Esophagus muscularis mucosa (tissue), 4 donors: Measurements from ENCODE around the gene UBR3. TPM values are rescaled to one million over a fixed set of nuclear protein-coding genes. Genes with fewer than 3 reads are reported as not detected.
"Not testable (repeated sequence)": the region's sequence is repeated elsewhere in the genome, so short reads cannot be mapped to it uniquely, and the experiment has no call there.

Experiments
- DNase-seq: peaks from one replicate; pipeline ENCODE4 v3.0.0-alpha.2; 2017; ENCODE audit errors: extremely low spot score
- H3K27ac ChIP-seq, 4 donors: fragments of 200-600 bp; sonication (generic); replicated peaks in 1 of 4; 1 replicate in 3 of 4; 2 replicates in 1 of 4; pipeline ENCODE4 v1.5.1; 2016 to 2019; ENCODE audit warnings: mild to moderate bottlenecking in 1 of 4
- H3K27me3 ChIP-seq, 4 donors: fragments of 200-600 bp; sonication (generic); one replicate each; pipeline versions ENCODE4 v1.5.1 to v1.6.0; 2016 to 2019
- H3K36me3 ChIP-seq, 4 donors: fragments of 200-600 bp; sonication (generic); one replicate each; pipeline ENCODE4 v1.5.1; 2016 to 2019
- H3K4me1 ChIP-seq, 4 donors: fragments of 200-600 bp; sonication (generic); one replicate each; pipeline ENCODE4 v1.5.1; 2016 to 2019
- H3K4me3 ChIP-seq, 4 donors: fragments of 200-600 bp; sonication (generic); 1 replicate in 2 of 4; 2 replicates in 2 of 4; pipeline ENCODE4 v1.5.1; 2016 to 2019; ENCODE audit warnings: mild to moderate bottlenecking in 4 of 4, moderate library complexity in 1 of 4
- H3K9me3 ChIP-seq, 4 donors: fragments of 200-600 bp; sonication (generic); 1 replicate in 3 of 4; 2 replicates in 1 of 4; pipeline ENCODE4 v1.5.1; 2016 to 2019
- EP300 ChIP-seq: sonication (generic); formaldehyde crosslinking; IDR thresholded peaks from one replicate; pipeline ENCODE4 v1.6.1; 2017; ENCODE audit warnings: antibody characterized with exemption
- POLR2A ChIP-seq: fragments of 450-650 bp; IDR thresholded peaks from one replicate; pipeline ENCODE4 v1.6.1; 2017; ENCODE audit warnings: antibody characterized with exemption, moderate library complexity, mild to moderate bottlenecking, low read depth
- POLR2AphosphoS5 ChIP-seq, 2 donors: sonication (generic); formaldehyde crosslinking; IDR thresholded peaks; one replicate each; pipeline ENCODE4 v1.6.1; 2017; ENCODE audit warnings: antibody characterized with exemption in 2 of 2
- WGBS: methylation state at CpG from one replicate; pipeline ENCODE4 v1.1.5; 2018; 5-methylcytosine and 5-hydroxymethylcytosine counted together
- intact Hi-C: fragments of 100-400 bp; cut with DNase I; formaldehyde crosslinking; loops from one replicate; pipeline ENCODE4 v1.15.1; 2023
- total RNA-seq, 4 donors: library from RNA; depleted of rRNA; stranded (reverse); fragments of >200 nt; gene quantifications; one replicate each; pipeline versions ENCODE4 v1.1.0 to v1.2.1, GENCODE V29; 2016
- TF ChIP-seq, protein P1 (sequence below), 3 experiments: fragments of 200-600 bp in 2 of 3; fragments of 450-650 bp in 1 of 3; sonication (generic) in 2 of 3; IDR thresholded peaks; one replicate each; pipeline ENCODE4 v1.5.1; 2017 to 2019; ENCODE audit warnings: antibody characterized with exemption in 3 of 3, mild to moderate bottlenecking in 2 of 3, moderate library complexity in 1 of 3

Gene UBR3
- total RNA-seq, 4 donors from 2014 or later = 46.1 to 80.2 (median 58.8) TPM

DNA sequence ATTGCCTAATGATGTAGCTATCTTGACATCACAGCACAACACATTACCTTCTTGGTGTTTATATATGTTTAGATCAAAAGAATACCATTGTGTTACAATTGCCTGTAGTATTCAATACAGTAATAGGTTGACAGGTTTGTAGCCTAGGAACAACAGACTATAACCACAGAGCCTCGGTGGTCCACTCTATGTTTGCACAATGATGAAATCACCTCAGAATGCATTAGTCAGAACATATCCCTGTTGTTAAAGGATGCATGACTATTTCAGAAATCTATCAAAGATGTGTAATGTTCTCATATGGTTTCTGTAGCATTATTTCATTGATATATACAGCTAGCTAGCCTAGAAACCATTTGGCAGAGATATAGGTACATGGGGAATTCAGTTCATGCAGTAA, 11.4 kb upstream of the UBR3 start:
- Histone ChIP-seq H3K4me3 (no peak overlapping the region), H3K27me3 (no peaks in the 10 kb centered on the region), H3K27ac (no peak overlapping the region), H3K9me3 (no peaks in the 10 kb centered on the region), H3K36me3 (peaks cover 15 to 89% (median 71%) of the 10 kb centered on the region in 4 donors), H3K4me1 (peaks cover 0 to 5% (median 0%) of the 10 kb centered on the region in 4 donors)
- intact Hi-C loops = no loop called here
- WGBS = 63% methylated on average over 1 of the region's 1 CpG
- DNase-seq = no peak
- TF ChIP-seq EP300 = no peak
- TF ChIP-seq POLR2AphosphoS5 (IDR thresholded peaks at IDR 0.05) = no peak
- no peak for TF ChIP-seq POLR2A
- TF ChIP-seq, protein P1, sequence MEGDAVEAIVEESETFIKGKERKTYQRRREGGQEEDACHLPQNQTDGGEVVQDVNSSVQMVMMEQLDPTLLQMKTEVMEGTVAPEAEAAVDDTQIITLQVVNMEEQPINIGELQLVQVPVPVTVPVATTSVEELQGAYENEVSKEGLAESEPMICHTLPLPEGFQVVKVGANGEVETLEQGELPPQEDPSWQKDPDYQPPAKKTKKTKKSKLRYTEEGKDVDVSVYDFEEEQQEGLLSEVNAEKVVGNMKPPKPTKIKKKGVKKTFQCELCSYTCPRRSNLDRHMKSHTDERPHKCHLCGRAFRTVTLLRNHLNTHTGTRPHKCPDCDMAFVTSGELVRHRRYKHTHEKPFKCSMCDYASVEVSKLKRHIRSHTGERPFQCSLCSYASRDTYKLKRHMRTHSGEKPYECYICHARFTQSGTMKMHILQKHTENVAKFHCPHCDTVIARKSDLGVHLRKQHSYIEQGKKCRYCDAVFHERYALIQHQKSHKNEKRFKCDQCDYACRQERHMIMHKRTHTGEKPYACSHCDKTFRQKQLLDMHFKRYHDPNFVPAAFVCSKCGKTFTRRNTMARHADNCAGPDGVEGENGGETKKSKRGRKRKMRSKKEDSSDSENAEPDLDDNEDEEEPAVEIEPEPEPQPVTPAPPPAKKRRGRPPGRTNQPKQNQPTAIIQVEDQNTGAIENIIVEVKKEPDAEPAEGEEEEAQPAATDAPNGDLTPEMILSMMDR (IDR thresholded peaks at IDR 0.05) = no peak

DNA sequence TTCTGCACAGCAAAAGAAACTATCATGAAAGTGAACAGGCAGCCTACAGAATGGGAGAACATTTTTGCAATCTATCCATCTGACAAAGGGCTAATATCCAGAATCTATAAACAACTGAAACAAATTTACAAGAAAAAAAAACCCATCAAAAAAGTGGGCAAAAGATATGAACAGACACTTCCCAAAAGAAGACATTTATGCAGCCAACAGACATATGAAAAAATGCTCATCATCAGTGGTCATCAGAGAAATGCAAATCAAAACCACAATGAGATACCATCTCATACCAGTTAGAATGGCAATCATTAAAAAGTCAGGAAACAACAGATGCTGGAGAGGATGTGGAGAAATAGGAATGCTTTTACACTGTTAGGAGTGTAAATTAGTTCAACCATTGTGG, 10.3 kb upstream of the UBR3 start:
- intact Hi-C loops, DNase-seq: not testable (repeated sequence)
- H3K36me3 ChIP-seq = peaks cover 4 to 80% (median 60%) of the 10 kb centered on the region in 4 donors

DNA sequence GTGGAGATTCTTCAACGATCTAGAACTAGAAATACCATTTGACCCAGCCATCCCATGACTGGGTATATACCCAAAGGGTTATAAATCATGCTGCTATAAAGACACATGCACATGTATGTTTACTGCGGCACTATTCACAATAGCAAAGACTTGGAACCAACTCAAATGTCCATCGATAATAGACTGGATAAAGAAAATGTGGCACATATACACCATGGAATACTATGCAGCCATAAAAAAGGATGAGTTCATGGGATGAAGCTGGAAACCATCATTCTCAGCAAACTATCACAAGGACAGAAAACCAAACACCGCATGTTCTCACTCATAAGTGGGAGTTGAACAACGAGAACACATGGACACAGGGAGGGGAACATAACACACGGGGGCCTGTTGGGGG, 9.9 kb upstream of the UBR3 start:
- peaks cover 3 to 76% (median 56%) of the 10 kb centered on the region in 4 donors for H3K36me3 ChIP-seq
- intact Hi-C loops, DNase-seq, H3K27ac ChIP-seq, H3K27me3 ChIP-seq, H3K4me3 ChIP-seq, H3K9me3 ChIP-seq: not testable (repeated sequence)
- H3K4me1 ChIP-seq = peaks cover 4 to 12% (median 8%) of the 10 kb centered on the region in 4 donors
- over 99% methylated on average over 6 of the region's 6 CpGs for WGBS

More for the DNA sequence above, 10.3 kb upstream of the UBR3 start:
- not testable (repeated sequence) for H3K27me3 ChIP-seq, H3K4me1 ChIP-seq, H3K9me3 ChIP-seq, H3K4me3 ChIP-seq, H3K27ac ChIP-seq

DNA sequence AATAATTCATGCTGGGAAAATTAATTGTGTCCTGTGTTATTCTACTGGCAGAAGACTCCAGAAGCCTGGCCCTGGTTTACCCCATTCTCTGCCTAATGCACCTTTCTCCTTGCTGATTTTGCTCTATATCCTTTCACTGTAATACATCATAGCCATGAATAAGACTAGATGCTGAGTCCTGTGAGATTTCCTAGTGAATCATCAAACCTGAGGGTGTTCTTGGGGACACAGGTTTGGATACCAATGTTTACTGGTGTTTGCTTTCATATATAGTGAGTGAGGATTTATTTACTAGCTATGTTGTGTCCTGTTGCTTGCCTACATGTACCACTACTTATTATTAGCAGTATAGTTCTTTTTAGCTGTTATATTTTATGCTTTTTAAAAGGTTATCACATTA, 9.0 kb upstream of the UBR3 start:
- TF ChIP-seq POLR2AphosphoS5 (IDR thresholded peaks at IDR 0.05) = no peak
- TF ChIP-seq, protein P1 (IDR thresholded peaks at IDR 0.05) = no peak
- no peak for TF ChIP-seq EP300
- no peak for TF ChIP-seq POLR2A
- Histone ChIP-seq H3K4me1 (peaks cover 11 to 21% (median 16%) of the 10 kb centered on the region in 4 donors), H3K4me3 (no peak overlapping the region), H3K9me3 (no peaks in the 10 kb centered on the region), H3K36me3 (peaks cover 3 to 68% (median 48%) of the 10 kb centered on the region in 4 donors), H3K27me3 (no peaks in the 10 kb centered on the region), H3K27ac (no peak overlapping the region)
- DNase-seq = no peak
- intact Hi-C loops = no loop called here

DNA sequence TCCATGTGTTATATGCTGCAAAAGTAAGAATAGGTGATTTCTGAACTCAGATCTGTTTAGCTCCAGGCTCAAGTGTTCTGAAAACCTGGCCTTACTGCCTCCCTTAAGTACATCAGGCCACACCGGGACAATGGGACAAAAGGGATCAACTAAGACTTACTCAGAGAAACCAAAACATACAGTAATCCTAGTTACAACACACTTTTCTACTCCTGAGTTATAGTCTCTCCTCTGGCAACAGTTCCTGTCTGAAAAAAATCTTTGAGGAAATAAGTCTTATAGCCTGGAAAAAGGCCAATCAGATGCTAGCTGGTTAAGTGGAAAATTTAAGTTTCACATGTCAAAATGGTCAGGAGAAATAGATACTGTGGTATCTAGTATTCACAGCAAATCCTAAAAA, 8.1 kb upstream of the UBR3 start:
- TF ChIP-seq POLR2A = no peak
- TF ChIP-seq, protein P1 (IDR thresholded peaks at IDR 0.05) = no peak
- TF ChIP-seq POLR2AphosphoS5 (IDR thresholded peaks at IDR 0.05) = no peak
- TF ChIP-seq EP300 = no peak
- Histone ChIP-seq H3K9me3 (no peaks in the 10 kb centered on the region), H3K4me1 (peaks cover 16 to 30% (median 25%) of the 10 kb centered on the region in 4 donors), H3K27ac (no peak overlapping the region), H3K27me3 (no peaks in the 10 kb centered on the region), H3K36me3 (peaks cover 3 to 59% (median 40%) of the 10 kb centered on the region in 4 donors), H3K4me3 (no peak overlapping the region)
- intact Hi-C loops = no loop called here
- WGBS = 83% methylated on average over 1 of the region's 1 CpG
- DNase-seq = no peak

DNA sequence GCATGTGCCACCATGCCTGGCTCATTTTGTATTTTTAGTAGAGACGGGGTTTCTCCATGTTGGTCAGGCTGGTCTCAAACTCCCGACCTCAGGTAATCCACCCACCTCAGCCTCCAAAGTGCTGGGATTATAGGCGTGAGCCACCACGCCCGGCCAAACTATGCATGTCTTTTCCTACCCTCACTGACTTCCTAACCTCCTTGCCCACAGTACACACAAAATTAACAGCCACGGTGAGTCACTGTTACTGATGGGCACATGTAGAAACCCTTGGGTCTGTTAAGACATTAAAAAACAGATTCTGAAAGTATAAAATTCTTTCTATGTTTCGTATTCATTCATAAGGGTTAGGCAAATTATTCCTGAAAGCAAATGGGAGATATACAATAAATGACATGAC, 7.2 kb upstream of the UBR3 start:
- H3K9me3 ChIP-seq, H3K4me3 ChIP-seq, DNase-seq, H3K27me3 ChIP-seq, H3K27ac ChIP-seq: not testable (repeated sequence)
- H3K36me3 ChIP-seq = peaks cover 3 to 52% (median 32%) of the 10 kb centered on the region in 4 donors
- 90% methylated on average over 6 of the region's 7 CpGs for WGBS
- peaks cover 18 to 34% (median 29%) of the 10 kb centered on the region in 4 donors for H3K4me1 ChIP-seq
- intact Hi-C loops = loop anchor here (10.0 kb wide), 1 partner anchor 55 kb away; no protein-coding TSS in a partner anchor
